Measurements from ENCODE around the gene CELF1.

Gene CELF1

GRCh38 chr11:47583844-47584243 lies 30.9 kb upstream of the CELF1 start:
- Histone ChIP-seq H3K27me3 (ENCODE audit: insufficient read depth, low read depth, severe bottlenecking) (no peaks in the 10 kb centered on the region), H3K27ac (no peak overlapping the region), H3K4me3 (ENCODE audit: low read depth, low read length) (no peak overlapping the region), H3K9me3 (ENCODE audit: severe bottlenecking) (no peaks in the 10 kb centered on the region), H3K36me3 (peaks cover 62% of the 10 kb centered on the region)
- DNase-seq = no peak
- no peak for TF ChIP-seq CTCF (IDR thresholded peaks at IDR 0.05; ENCODE audit: low read depth, low read length)

DNA sequence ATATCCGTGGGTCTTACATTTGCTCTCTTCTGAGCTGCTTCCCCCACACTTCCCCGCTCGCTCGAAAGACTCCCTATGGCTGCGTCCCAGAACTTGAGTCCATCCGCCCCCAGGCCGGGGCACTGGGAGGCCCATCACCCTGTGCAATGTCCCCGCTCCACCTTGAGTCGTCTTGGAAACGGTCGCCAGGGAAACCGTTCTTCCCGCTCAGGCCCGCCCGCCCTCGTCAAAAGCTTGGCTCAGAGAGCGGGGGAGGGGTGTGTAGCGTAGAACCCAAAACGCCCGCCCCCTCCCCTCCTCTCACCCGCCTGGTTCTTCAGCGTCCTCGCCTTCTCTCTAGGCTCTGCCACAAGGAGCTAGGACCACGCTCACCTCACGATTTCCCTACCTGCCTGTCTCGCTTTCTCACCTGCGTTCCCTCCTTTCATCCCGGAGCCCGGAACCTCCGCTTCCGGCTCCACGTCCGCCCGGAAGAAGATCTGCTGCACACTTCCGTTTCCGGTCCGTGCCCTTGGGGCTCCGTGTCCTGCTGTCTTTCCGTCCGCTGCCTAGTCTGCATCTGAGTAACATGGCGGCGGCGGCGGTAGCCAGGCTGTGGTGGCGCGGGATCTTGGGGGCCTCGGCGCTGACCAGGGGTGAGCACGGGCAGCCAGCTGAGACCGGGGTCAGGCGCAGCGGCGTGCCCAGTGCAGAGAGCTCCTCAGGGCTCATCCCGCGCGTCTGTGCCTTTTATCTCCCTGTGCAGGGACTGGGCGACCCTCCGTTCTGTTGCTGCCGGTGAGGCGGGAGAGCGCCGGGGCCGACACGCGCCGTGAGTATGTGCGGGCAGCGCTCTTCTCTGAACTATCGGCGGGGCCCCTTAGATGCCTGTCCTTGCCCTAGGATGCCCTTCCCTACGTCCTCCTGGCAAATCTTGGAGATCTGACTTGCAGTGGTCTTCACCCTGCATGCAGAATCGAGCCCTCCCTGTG lies 25.9 kb upstream of the CELF1 start, which contains the start of the genes KBTBD4 and NDUFS3:
Gene KBTBD4, minus strand, starts transcription at position 447 of the 971 bp plus-strand sequence. Its CDS starts 19 bp downstream, at position 428.
Gene NDUFS3, plus strand, starts transcription at position 551 of the 971 bp plus-strand sequence. Its CDS starts 18 bp downstream, at position 569.
- H3K36me3 ChIP-seq = peaks cover 80% of the 10 kb centered on the region
- no peaks in the 10 kb centered on the region for H3K9me3 ChIP-seq (ENCODE audit: severe bottlenecking)
- TF ChIP-seq CTCF (IDR thresholded peaks at IDR 0.05; ENCODE audit: low read depth, low read length) = no peak
- H3K4me3 ChIP-seq (ENCODE audit: low read depth, low read length) = peak within 1 kb of the TSS; percentile 74
- no peaks in the 10 kb centered on the region for H3K27me3 ChIP-seq (ENCODE audit: insufficient read depth, low read depth, severe bottlenecking)
- DNase-seq = peak; percentile 95
- peak within 1 kb of the TSS; percentile 98 for H3K27ac ChIP-seq

DNA sequence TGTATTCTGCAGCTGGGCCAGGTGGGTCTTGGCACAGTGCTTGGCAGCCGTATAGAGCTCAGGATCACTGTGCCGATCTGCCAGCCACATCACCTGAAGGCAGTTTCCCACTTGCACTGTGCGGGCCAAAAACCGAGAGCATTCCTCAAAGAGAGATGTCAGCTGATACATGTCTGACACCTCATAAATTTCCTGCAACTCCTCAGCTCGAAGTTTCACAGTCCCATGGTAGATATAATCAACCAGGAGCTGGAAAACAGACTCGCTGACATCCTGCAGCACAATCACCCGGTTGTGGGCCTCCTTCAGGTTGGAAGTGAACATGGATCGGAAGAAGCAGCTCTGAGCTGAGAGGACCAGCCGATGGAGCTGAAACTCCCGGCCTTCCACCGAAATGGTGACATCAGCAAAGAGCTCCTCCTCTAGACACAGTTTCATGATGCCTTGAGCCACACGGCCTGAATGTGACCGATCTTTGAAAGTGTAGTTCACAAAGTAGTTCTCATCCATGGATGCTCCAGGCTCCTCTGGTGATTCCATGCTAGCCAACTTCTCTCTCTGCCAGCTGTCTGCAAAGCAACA lies 24.6 kb upstream of the CELF1 start:
- H3K36me3 ChIP-seq = peaks cover 80% of the 10 kb centered on the region
- TF ChIP-seq CTCF (IDR thresholded peaks at IDR 0.05; ENCODE audit: low read depth, low read length) = no peak
- no peak for DNase-seq
- H3K27me3 ChIP-seq (ENCODE audit: insufficient read depth, low read depth, severe bottlenecking) = no peaks in the 10 kb centered on the region
- no peaks in the 10 kb centered on the region for H3K9me3 ChIP-seq (ENCODE audit: severe bottlenecking)
- no peak overlapping the region for H3K4me3 ChIP-seq (ENCODE audit: low read depth, low read length)
- H3K27ac ChIP-seq = peak overlapping the region; percentile 98

GRCh38 chr11:47573321-47573720 lies 20.4 kb upstream of the CELF1 start:
- Histone ChIP-seq H3K27me3 (ENCODE audit: insufficient read depth, low read depth, severe bottlenecking) (no peaks in the 10 kb centered on the region), H3K9me3 (ENCODE audit: severe bottlenecking) (no peaks in the 10 kb centered on the region), H3K27ac (peak overlapping the region; percentile 66), H3K36me3 (peaks cover 74% of the 10 kb centered on the region), H3K4me3 (ENCODE audit: low read depth, low read length) (no peak overlapping the region)
- DNase-seq = no peak
- no peak for TF ChIP-seq CTCF (IDR thresholded peaks at IDR 0.05; ENCODE audit: low read depth, low read length)

- peak overlapping the region; percentile 66 for H3K27ac ChIP-seq
- H3K36me3 ChIP-seq = peaks cover 73% of the 10 kb centered on the region
- peak; percentile 75 for DNase-seq
These were observed 19.9 kb upstream of the CELF1 start for GRCh38 chr11:47572715-47573255.

More at GRCh38 chr11:47572715-47573255, 19.9 kb upstream of the CELF1 start:
- Histone ChIP-seq H3K4me3 (ENCODE audit: low read depth, low read length) (no peak overlapping the region), H3K9me3 (ENCODE audit: severe bottlenecking) (no peaks in the 10 kb centered on the region), H3K27me3 (ENCODE audit: insufficient read depth, low read depth, severe bottlenecking) (no peaks in the 10 kb centered on the region)
- no peak for TF ChIP-seq CTCF (IDR thresholded peaks at IDR 0.05; ENCODE audit: low read depth, low read length)

Data from WERI-Rb-1 (cell line).